GM21619 (cell line): ENCODE measurements around the gene MACROD2.

Experiments
- ATAC-seq: cut with Tn5 transposase; IDR thresholded peaks from one replicate; pipeline ENCODE4 v1.9.1; 2021; ENCODE audit not compliant: unreplicated experiment

MACROD2 gene

DNA sequence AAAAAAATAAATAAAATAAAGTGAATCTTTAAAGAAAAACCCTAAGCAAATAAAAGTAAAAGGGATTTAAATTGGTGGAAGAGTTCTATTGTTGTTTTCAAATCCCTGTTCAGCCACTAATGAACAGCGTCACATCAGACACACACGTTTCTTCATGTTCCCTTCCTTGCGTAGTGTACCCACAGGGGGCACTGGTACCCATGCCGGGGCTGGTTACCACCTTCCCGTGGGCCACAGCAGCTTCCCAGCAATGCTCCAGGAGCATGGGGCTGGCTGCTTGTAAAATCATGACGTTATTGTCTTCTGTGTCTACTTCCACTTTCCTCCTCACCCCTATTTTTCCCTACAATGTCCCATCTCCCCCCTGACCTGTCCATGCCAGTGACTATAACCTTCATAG, 1589.2 kb downstream of the MACROD2 start:
- no peak for ATAC-seq

DNA sequence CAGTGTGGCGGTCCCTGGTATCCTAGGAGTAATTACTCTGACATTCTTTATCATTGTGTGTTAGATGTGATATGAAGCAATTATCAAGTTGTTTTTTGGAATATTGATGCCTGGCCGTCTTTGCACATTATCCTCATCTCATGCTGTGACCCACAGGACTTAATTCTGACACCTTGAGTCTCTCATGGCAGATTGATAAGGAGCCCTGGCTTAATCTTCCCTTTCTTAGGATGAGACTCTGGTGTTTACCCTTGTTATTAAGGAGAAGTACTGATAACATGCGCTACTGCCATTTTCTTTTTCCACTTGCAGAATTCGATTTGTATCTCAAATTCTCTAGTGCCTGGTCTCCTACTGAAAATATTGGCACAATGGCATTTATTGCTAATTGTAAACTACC, 1597.8 kb downstream of the MACROD2 start:
- ATAC-seq: no peak

GRCh38 chr20:15594158-15594695, 1598.9 kb downstream of the MACROD2 start:
- ATAC-seq: no peak

DNA sequence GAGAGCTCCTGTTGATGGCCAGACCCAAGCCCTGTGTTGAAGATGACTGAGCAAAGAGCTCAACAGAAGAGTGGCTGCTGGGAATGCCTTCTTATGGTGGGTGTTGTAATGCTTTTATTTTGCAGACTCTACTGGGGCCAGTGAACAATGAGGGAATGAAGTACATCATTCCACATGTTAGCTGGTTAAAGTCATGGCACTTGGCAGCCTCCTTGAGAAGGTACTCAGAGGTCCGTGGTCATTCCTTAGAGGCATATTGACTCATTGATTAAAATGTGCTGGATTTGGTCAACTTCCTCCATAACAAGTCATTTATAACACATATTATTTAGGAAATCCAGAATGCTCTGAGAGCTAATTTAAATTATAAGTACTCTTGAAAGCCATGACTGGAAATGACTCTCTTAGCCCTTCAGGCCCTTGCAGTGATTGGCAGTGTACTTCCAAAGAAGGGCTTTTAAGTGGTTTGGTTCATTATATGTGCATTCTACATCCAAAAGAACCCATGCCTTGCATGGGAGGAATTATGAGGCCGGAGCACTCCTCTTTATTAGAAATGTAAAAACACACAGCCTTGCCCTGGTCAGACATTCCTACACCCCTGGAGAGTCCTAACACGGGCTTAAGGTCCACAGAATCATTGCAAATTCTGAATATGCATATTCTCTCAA, 1601.0 kb downstream of the MACROD2 start:
- ATAC-seq: no peak

DNA sequence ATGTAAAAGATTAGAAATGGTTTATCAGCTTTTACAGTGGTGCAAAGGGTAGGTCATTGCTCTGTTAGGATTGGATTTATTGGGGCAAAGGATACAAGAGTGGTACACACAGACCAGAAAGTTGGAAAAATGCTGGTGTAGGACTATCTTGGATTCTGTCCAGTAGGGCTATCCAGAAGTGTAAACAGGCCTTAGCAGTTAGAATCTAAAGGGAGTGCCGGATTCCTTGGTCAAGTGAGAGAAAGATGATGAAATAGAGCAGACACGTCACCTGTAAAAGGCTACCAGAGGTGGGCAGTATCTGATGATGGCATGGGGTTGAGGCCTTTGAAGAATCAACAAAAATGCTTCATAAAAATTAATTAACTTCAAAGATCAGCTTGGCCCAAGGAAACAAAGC, 1602.0 kb downstream of the MACROD2 start:
- no peak for ATAC-seq

GRCh38 chr20:15599961-15600360, 1604.6 kb downstream of the MACROD2 start:
- no peak for ATAC-seq

DNA sequence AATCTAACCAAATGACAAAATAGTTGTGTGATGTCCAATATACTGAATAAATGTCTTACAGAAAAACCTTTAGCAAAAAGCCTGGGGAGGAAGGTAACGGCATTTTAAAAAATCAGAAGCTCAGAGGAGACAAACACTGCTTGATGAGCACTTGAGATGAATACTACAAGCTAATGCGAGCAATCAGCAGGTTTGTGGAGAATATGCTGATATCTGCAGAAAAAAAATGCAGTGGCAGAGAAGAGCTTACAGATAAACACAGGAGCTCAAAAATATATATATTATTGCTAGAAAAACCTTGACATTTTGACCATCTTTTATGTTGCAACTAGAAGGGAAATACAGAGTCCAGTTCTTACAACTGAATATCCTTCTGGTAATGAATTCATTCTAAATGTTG, 1605.2 kb downstream of the MACROD2 start:
- ATAC-seq: no peak

DNA sequence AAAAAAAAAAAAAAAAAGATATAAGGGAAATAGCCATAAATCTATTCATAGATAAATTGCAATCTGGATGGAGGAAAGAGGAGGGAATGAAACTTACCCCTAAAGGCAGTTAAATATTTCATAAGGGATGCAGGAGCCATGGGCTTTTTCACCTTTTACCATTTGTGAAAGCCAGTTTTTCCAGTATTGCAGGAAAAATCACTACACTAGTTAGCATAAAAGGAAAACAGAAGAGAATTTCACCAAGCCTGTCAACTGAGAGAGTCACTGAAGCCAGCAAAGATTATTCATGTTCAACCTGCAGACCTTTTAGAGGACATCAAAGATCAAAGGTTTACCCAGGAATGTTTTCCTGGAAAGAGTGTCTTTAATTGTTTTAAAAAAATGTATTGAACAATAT, 1608.2 kb downstream of the MACROD2 start:
- no peak for ATAC-seq

- ATAC-seq: no peak
Measured at GRCh38 chr20:15603978-15604805, 1608.9 kb downstream of the MACROD2 start.

DNA sequence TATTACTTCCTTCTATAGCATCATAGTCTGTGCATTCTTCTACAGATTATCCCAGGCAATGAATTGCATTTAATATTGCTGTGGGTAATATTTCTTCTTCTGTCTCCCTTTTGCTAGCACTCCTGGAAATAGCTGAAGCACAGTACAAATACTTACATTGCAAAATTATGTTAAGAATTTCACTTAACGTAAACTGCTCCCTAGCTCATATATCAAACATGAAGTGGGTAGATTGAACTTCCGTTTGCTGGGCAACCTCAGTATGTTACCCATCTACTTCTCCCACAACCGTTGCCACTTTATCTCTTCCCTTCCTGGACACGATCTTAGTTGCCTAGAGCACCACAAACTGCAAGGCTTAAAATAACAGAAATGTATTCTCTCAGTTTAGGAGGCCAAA, 1614.6 kb downstream of the MACROD2 start:
- ATAC-seq: no peak

GRCh38 chr20:15610787-15611186, 1615.5 kb downstream of the MACROD2 start:
- ATAC-seq: no peak

GRCh38 chr20:15611541-15611940, 1616.2 kb downstream of the MACROD2 start:
- no peak for ATAC-seq

- no peak for ATAC-seq
Measured at GRCh38 chr20:15612198-15612597, 1616.9 kb downstream of the MACROD2 start.

GRCh38 chr20:15612769-15613168, 1617.5 kb downstream of the MACROD2 start:
- no peak for ATAC-seq

GRCh38 chr20:15613530-15613929, 1618.2 kb downstream of the MACROD2 start:
- no peak for ATAC-seq

- no peak for ATAC-seq
Measured at GRCh38 chr20:15616626-15617025, 1621.3 kb downstream of the MACROD2 start.

- no peak for ATAC-seq
Measured at GRCh38 chr20:15618110-15618509, 1622.8 kb downstream of the MACROD2 start.

DNA sequence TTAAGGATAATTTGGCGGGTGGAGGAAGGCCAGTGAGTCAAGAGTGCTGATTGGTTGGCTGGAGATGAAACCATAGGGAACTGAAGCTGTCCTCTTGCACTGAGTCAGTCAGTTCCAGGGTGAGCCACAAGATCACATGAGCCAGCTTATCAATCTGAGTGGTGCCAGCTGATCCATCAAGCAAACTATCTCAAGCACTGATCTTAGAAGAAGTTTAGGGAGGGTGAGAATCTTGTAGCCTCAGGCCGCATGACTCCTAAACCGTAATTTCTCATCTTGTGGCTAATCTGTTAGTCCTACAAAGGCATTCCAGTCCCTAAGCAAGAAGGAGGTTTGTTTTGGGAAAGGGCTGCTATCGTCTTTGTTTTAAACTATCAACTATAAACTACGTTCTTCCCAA, 1623.6 kb downstream of the MACROD2 start:
- ATAC-seq: no peak

DNA sequence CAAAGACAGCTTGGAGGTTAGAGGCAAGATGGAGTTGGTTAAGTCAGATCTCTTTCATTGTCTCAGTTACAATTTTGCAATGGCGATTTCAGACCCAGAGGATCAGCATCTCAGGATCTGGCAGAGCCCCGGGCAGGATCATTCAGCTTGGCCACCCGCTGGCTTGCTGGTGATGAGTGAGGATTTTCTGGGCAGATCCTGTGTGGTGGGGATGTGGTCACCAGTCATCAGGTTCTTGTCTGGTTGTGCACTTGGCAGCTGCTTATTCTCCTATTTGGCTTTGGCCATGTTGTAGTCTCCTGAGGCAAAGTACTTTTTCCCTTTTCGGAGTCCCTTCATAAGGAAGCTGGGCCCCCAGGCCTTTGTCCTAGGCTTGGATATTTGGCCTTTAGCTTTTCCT, 1624.0 kb downstream of the MACROD2 start:
- ATAC-seq: no peak

GRCh38 chr20:15619816-15620215, 1624.5 kb downstream of the MACROD2 start:
- no peak for ATAC-seq

DNA sequence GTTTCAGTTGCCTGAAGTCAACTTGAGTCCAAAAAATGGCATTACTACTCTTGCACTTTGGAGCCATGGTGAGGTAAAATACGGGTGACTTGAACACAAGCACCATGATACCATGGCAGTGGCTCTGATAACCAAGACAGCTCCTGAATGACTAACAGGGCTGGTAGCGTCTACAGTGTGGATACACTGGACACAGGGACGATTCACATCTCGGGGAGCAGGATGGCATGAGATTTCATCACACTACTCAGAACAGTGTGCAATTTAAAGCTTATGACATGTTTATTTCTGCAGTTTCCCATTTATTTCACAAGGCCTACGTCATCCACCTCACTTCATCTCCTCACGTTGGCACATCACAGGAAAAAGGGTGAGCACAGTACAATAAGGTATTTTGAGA, 1627.1 kb downstream of the MACROD2 start:
- no peak for ATAC-seq

DNA sequence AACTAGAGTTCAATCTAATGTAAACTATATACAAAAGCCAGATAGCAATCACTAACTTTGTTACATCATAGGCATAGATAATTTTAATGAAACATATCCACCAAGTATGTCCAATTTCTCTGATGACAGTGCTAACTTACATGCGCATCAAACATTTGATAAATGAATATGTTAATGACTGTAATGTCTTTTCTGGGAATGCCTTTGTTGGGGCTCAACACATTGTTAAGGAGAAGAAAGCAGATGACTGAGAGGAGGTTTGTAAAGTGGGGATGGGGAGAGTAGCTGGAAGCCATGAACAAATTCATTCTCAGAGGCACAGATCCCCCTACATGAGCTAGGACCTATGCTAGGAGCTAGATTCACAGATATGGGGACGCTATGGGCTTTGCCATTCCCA, 1627.9 kb downstream of the MACROD2 start:
- no peak for ATAC-seq
